Neural progenitor cell (in vitro differentiated cells): ENCODE results near the gene RGS1. TPM values are rescaled to one million over a fixed set of nuclear protein-coding genes. Genes with fewer than 3 reads are reported as not detected.

Experiments used
- DNase-seq: peaks from one replicate; pipeline ENCODE4 v3.0.0-alpha.2; 2016; ENCODE audit warnings: low spot score
- H2AFZ ChIP-seq: fragments of 200-600 bp; sonication (generic); replicated peaks from 2 replicates; pipeline ENCODE4 v1.6.1; 2016; ENCODE audit warnings: antibody characterized with exemption
- H3F3A ChIP-seq: fragments of 200-600 bp; sonication (generic); 2 replicates; pipeline ENCODE4 v1.6.1; 2016; ENCODE audit warnings: antibody characterized with exemption, low read depth
- H3K27ac ChIP-seq: fragments of 200-600 bp; sonication (generic); 2 replicates; pipeline ENCODE4 v1.5.1; 2016; ENCODE audit warnings: mild to moderate bottlenecking
- H3K27me3 ChIP-seq: fragments of 200-600 bp; sonication (generic); 2 replicates; pipeline ENCODE4 v1.6.1; 2016; ENCODE audit warnings: mild to moderate bottlenecking, moderate library complexity
- H3K36me3 ChIP-seq: fragments of 200-600 bp; sonication (generic); 2 replicates; pipeline ENCODE4 v1.5.1; 2016
- H3K4me1 ChIP-seq: fragments of 200-600 bp; sonication (generic); 2 replicates; pipeline ENCODE4 v1.6.1; 2016; ENCODE audit warnings: mixed run types
- H3K4me2 ChIP-seq: fragments of 200-600 bp; sonication (generic); 2 replicates; pipeline ENCODE4 v1.6.1; 2016
- H3K4me3 ChIP-seq: fragments of 200-600 bp; sonication (generic); 2 replicates; pipeline ENCODE4 v1.5.1; 2016
- H3K79me2 ChIP-seq: fragments of 200-600 bp; sonication (generic); 2 replicates; pipeline ENCODE4 v1.6.1; 2016; ENCODE audit warnings: low read depth
- H3K9ac ChIP-seq: fragments of 200-600 bp; sonication (generic); 2 replicates; pipeline ENCODE4 v1.6.1; 2016
- H3K9me3 ChIP-seq: fragments of 200-600 bp; sonication (generic); 2 replicates; pipeline ENCODE4 v1.5.1; 2016; ENCODE audit warnings: low read depth
- H4K20me1 ChIP-seq: fragments of 200-600 bp; sonication (generic); 2 replicates; pipeline ENCODE4 v1.6.1; 2016; ENCODE audit warnings: low read depth
- H3K27ac Mint-ChIP-seq: 3 replicates; pipeline ENCODE4 v1.8.0; 2021; ENCODE audit warnings: mixed read lengths
- H3K27me3 Mint-ChIP-seq: 2 replicates; pipeline ENCODE4 v1.8.0; 2022; ENCODE audit warnings: low read depth, mild to moderate bottlenecking, inconsistent platforms, moderate library complexity, mixed read lengths; ENCODE audit not compliant: insufficient read depth
- H3K36me3 Mint-ChIP-seq: 3 replicates; pipeline ENCODE4 v1.8.0; 2021; ENCODE audit warnings: mixed read lengths
- H3K4me1 Mint-ChIP-seq: 3 replicates; pipeline ENCODE4 v1.8.0; 2021; ENCODE audit warnings: mixed read lengths
- H3K4me3 Mint-ChIP-seq: 3 replicates; pipeline ENCODE4 v1.8.0; 2021; ENCODE audit warnings: mild to moderate bottlenecking, moderate library complexity, mixed read lengths
- H3K9me3 Mint-ChIP-seq: 3 replicates; pipeline ENCODE4 v1.8.0; 2020; ENCODE audit warnings: mixed read lengths
- CTCF ChIP-seq: fragments of 200-600 bp; sonication (generic); IDR thresholded peaks from 2 replicates; pipeline ENCODE4 v1.5.1; 2017; ENCODE audit warnings: antibody characterized with exemption, mild to moderate bottlenecking
- EZH2 ChIP-seq: fragments of 200-600 bp; sonication (generic); IDR thresholded peaks from 2 replicates; pipeline ENCODE4 v1.6.1; 2017; ENCODE audit warnings: antibody characterized with exemption, mild to moderate bottlenecking, moderate library complexity
- EZH2phosphoT487 ChIP-seq: fragments of 200-600 bp; sonication (generic); IDR thresholded peaks from 2 replicates; pipeline ENCODE4 v1.6.1; 2017; ENCODE audit warnings: antibody characterized with exemption
- total RNA-seq: library from RNA; depleted of rRNA; stranded (reverse); fragments of >200 nt; gene quantifications from 2 replicates; pipeline ENCODE4 v1.2.3, GENCODE V29; 2015; ENCODE audit warnings: low replicate concordance

Gene RGS1
- not detected in 2 replicates for total RNA-seq

- Mint-ChIP-seq H3K9me3 (peaks cover 3% of the 10 kb centered on the region), H3K36me3 (no peaks in the 10 kb centered on the region), H3K4me3 (no peak within 1 kb of the TSS), H3K4me1 (peaks cover 4% of the 10 kb centered on the region), H3K27me3 (no peaks in the 10 kb centered on the region), H3K27ac (no peak within 1 kb of the TSS)
- H3K4me2 ChIP-seq: no peak within 1 kb of the TSS
- no peak within 1 kb of the TSS for H3K9ac ChIP-seq
- no peaks in the 10 kb centered on the region for H3K4me1 ChIP-seq
- no peaks in the 10 kb centered on the region for H4K20me1 ChIP-seq
- no peaks in the 10 kb centered on the region for H3K27me3 ChIP-seq
- H3K36me3 ChIP-seq: no peaks in the 10 kb centered on the region
- TF ChIP-seq EZH2phosphoT487: no peak
- TF ChIP-seq EZH2: no peak
- TF ChIP-seq CTCF: no peak
- no peak within 1 kb of the TSS for H3K4me3 ChIP-seq
- H3K9me3 ChIP-seq: no peaks in the 10 kb centered on the region
- H3K27ac ChIP-seq: no peak within 1 kb of the TSS
- no peak for DNase-seq
- H3F3A ChIP-seq: no peaks in the 10 kb centered on the region
- H3K79me2 ChIP-seq: no peaks in the 10 kb centered on the region
- no peak within 1 kb of the TSS for H2AFZ ChIP-seq
Measured at GRCh38 chr1:192575499-192576189, at the start of gene RGS1. Gene RGS1 (plus strand): TSS chr1:192575773. CDS start chr1:192575793, 20 bp downstream.

GRCh38 chr1:192527111-192527795 lies 48.3 kb upstream of the RGS1 start:
- Mint-ChIP-seq H3K27me3 (no peaks in the 10 kb centered on the region), H3K27ac (no peak overlapping the region), H3K4me1 (peaks cover 14% of the 10 kb centered on the region), H3K4me3 (no peak overlapping the region), H3K9me3 (peaks cover 5% of the 10 kb centered on the region), H3K36me3 (no peaks in the 10 kb centered on the region)
- Histone ChIP-seq H3K27me3 (no peaks in the 10 kb centered on the region), H3K27ac (no peak overlapping the region), H3K4me3 (no peak overlapping the region), H3K4me2 (no peak overlapping the region), H3K79me2 (no peaks in the 10 kb centered on the region), H3K36me3 (no peaks in the 10 kb centered on the region), H3K9me3 (no peaks in the 10 kb centered on the region), H3K4me1 (no peaks in the 10 kb centered on the region), H3F3A (no peaks in the 10 kb centered on the region), H3K9ac (no peak overlapping the region), H2AFZ (no peak overlapping the region), H4K20me1 (no peaks in the 10 kb centered on the region)
- TF ChIP-seq CTCF: no peak
- no peak for TF ChIP-seq EZH2
- TF ChIP-seq EZH2phosphoT487: no peak
- DNase-seq: no peak

- DNase-seq: no peak
- Histone ChIP-seq H3K9ac (no peak overlapping the region), H3K4me2 (no peak overlapping the region), H3K79me2 (no peaks in the 10 kb centered on the region), H3F3A (no peaks in the 10 kb centered on the region), H3K27me3 (no peaks in the 10 kb centered on the region), H3K27ac (no peak overlapping the region), H4K20me1 (no peaks in the 10 kb centered on the region), H3K4me1 (no peaks in the 10 kb centered on the region), H3K9me3 (no peaks in the 10 kb centered on the region), H2AFZ (no peak overlapping the region), H3K4me3 (no peak overlapping the region), H3K36me3 (no peaks in the 10 kb centered on the region)
- Mint-ChIP-seq H3K27ac (no peak overlapping the region), H3K4me3 (no peak overlapping the region), H3K4me1 (peaks cover 14% of the 10 kb centered on the region), H3K27me3 (no peaks in the 10 kb centered on the region), H3K36me3 (no peaks in the 10 kb centered on the region), H3K9me3 (peaks cover 9% of the 10 kb centered on the region)
- TF ChIP-seq EZH2phosphoT487: no peak
Measured at GRCh38 chr1:192527950-192528349, 47.6 kb upstream of the RGS1 start.
